Keratinocyte (primary cell): ENCODE results near the gene RNF166. TPM values are rescaled to one million over a fixed set of nuclear protein-coding genes. Genes with fewer than 3 reads are reported as not detected.

ENCODE experiments used
- DNase-seq: peaks from one replicate; pipeline ENCODE4 v3.0.0-alpha.2; 2011; ENCODE audit warnings: low read depth, missing footprints, low spot score
- FAIRE-seq: peaks from 2 replicates; lab custom pipeline; 2011; peaks lifted over from hg19 to GRCh38; lab: Jason Lieb, UNC
- H2AFZ ChIP-seq: 2 replicates; pipeline ENCODE4 v1.6.0; 2012; ENCODE audit warnings: low read length, control low read depth, inconsistent platforms; ENCODE audit not compliant: control insufficient read depth
- H3K27ac ChIP-seq: 2 replicates; pipeline ENCODE4 v1.5.1; 2011; ENCODE audit warnings: low read length; ENCODE audit not compliant: control insufficient read depth, insufficient read depth
- H3K27me3 ChIP-seq: 3 replicates; pipeline ENCODE4 v1.6.0; 2011; ENCODE audit warnings: low read length; ENCODE audit not compliant: control insufficient read depth, insufficient read depth; ENCODE audit errors: extremely low read depth
- H3K36me3 ChIP-seq, 2 experiments: 2 replicates in 1 of 2; 3 replicates in 1 of 2; pipeline ENCODE4 v1.5.1; 2011; ENCODE audit warnings: low read length in 2 of 2, mild to moderate bottlenecking in 1 of 2; ENCODE audit not compliant: control insufficient read depth in 2 of 2, insufficient read depth in 2 of 2; ENCODE audit errors: extremely low read depth in 1 of 2
- H3K4me1 ChIP-seq: 3 replicates; pipeline ENCODE4 v1.5.1; 2011; ENCODE audit warnings: low read length; ENCODE audit not compliant: control insufficient read depth, insufficient read depth; ENCODE audit errors: extremely low read depth
- H3K4me2 ChIP-seq: 3 replicates; pipeline ENCODE4 v1.6.0; 2011; ENCODE audit warnings: low read depth, low read length; ENCODE audit not compliant: control insufficient read depth, insufficient read depth; ENCODE audit errors: extremely low read depth
- H3K4me3 ChIP-seq, 3 experiments: fragments of 200-600 bp in 1 of 3; sonication (generic) in 1 of 3; 2 replicates in 2 of 3; 3 replicates in 1 of 3; pipeline ENCODE4 v1.5.1; 2011 to 2016; ENCODE audit warnings: low read length in 3 of 3, mild to moderate bottlenecking in 3 of 3, control low read depth in 2 of 3, inconsistent platforms in 1 of 3, low read depth in 1 of 3, mixed read lengths in 1 of 3, mixed run types in 1 of 3, moderate library complexity in 1 of 3; ENCODE audit not compliant: control insufficient read depth in 2 of 3, insufficient read depth in 2 of 3; ENCODE audit errors: extremely low read depth in 1 of 3
- H3K79me2 ChIP-seq: 2 replicates; pipeline ENCODE4 v1.6.0; 2012; ENCODE audit warnings: low read length; ENCODE audit not compliant: control insufficient read depth, insufficient read depth
- H3K9ac ChIP-seq: 3 replicates; pipeline ENCODE4 v1.6.0; 2011; ENCODE audit warnings: low read length; ENCODE audit not compliant: control insufficient read depth, insufficient read depth; ENCODE audit errors: extremely low read depth
- H3K9me1 ChIP-seq: 3 replicates; pipeline ENCODE4 v1.6.0; 2011; ENCODE audit warnings: low read length; ENCODE audit not compliant: control insufficient read depth, insufficient read depth; ENCODE audit errors: extremely low read depth
- H3K9me3 ChIP-seq: 2 replicates; pipeline ENCODE4 v1.5.1; 2012; ENCODE audit warnings: low read depth, low read length; ENCODE audit not compliant: control insufficient read depth
- H4K20me1 ChIP-seq: 3 replicates; pipeline ENCODE4 v1.6.0; 2011; ENCODE audit warnings: low read length; ENCODE audit not compliant: control insufficient read depth, insufficient read depth; ENCODE audit errors: extremely low read depth
- EZH2 ChIP-seq: IDR thresholded peaks from one replicate; pipeline ENCODE4 v1.6.1; 2012; ENCODE audit warnings: inconsistent platforms, mild to moderate bottlenecking, low read length, moderate library complexity
- dilution Hi-C: fragments of 300-500 bp; cut with MboI; formaldehyde crosslinking; loops from one replicate; pipeline ENCODE4 v1.7.0; 2020; ENCODE audit warnings: low sequenced_read_pairs; ENCODE audit not compliant: extremely low pct_ligation_motif_present
- polyA plus RNA-seq, 5 experiments: library from polyadenylated mRNA; depleted of rRNA in 3 of 5; stranded (reverse) in 3 of 5; stranded (forward) in 1 of 5; unstranded in 1 of 5; fragments of >200 nt; gene quantifications; 1 replicate in 1 of 5; 2 replicates in 3 of 5; 3 replicates in 1 of 5; pipeline versions ENCODE4 v1.2.1 to v1.2.3, GENCODE V29; 2011 to 2012; ENCODE audit warnings: missing spikeins in 2 of 5, low read depth in 1 of 5, low replicate concordance in 1 of 5
- TF ChIP-seq, protein P1 (sequence below), 3 experiments: IDR thresholded peaks in 1 of 3; conservative IDR thresholded peaks in 1 of 3; optimal IDR thresholded peaks in 1 of 3; 2 replicates in 2 of 3; 3 replicates in 1 of 3; pipeline versions ENCODE3 to v1.5.1; 2011; ENCODE audit warnings: low read length in 3 of 3, mild to moderate bottlenecking in 3 of 3, moderate library complexity in 2 of 3, control low read depth in 1 of 3, inconsistent platforms in 1 of 3; ENCODE audit not compliant: insufficient read depth in 2 of 3; ENCODE audit errors: extremely low read depth in 1 of 3

RNF166 gene
- polyA plus RNA-seq, 1 donor (not counting 4 experiments of a cell fraction or from before 2014, with no cell fraction given), result 3.4 TPM

DNA sequence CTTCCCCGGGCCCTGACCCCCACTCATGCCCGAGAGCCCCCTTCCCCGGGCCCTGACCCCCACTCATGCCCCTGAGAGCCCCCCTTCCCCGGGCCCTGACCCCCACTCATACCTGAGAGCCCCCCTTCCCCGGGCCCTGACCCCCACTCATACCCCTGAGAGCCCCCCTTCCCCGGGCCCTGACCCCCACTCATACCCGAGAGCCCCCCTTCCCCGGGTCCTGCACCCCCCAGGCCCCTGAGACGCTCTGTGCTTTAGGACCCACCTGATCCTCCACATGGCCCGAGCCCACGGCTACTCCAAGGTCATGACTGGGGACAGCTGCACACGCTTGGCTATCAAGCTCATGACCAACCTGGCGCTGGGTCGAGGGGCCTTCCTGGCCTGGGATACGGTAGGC lies 6.8 kb upstream of the RNF166 start:
- H3K9me1 ChIP-seq, result no peaks in the 10 kb centered on the region
- no peak overlapping the region for H2AFZ ChIP-seq
- FAIRE-seq (no peak), DNase-seq (no peak)
- TF ChIP-seq, protein P1, sequence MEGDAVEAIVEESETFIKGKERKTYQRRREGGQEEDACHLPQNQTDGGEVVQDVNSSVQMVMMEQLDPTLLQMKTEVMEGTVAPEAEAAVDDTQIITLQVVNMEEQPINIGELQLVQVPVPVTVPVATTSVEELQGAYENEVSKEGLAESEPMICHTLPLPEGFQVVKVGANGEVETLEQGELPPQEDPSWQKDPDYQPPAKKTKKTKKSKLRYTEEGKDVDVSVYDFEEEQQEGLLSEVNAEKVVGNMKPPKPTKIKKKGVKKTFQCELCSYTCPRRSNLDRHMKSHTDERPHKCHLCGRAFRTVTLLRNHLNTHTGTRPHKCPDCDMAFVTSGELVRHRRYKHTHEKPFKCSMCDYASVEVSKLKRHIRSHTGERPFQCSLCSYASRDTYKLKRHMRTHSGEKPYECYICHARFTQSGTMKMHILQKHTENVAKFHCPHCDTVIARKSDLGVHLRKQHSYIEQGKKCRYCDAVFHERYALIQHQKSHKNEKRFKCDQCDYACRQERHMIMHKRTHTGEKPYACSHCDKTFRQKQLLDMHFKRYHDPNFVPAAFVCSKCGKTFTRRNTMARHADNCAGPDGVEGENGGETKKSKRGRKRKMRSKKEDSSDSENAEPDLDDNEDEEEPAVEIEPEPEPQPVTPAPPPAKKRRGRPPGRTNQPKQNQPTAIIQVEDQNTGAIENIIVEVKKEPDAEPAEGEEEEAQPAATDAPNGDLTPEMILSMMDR (optimal IDR thresholded peaks at IDR 0.05 in 1 of 3, IDR thresholded peaks at IDR 0.05 in 1 of 3, conservative IDR thresholded peaks at IDR 0.05 in 1 of 3; ENCODE audit: extremely low read depth in 1 of 3, insufficient read depth in 2 of 3, low read length in 3 of 3), result no peak
- TF ChIP-seq EZH2, result no peak
- dilution Hi-C loops, result no loop called here
- H3K4me3 ChIP-seq, result no peak overlapping the region
- no peaks in the 10 kb centered on the region for H3K27me3 ChIP-seq
- no peak overlapping the region for H3K9ac ChIP-seq
- H3K9me3 ChIP-seq, result no peaks in the 10 kb centered on the region
- no peak overlapping the region for H3K4me2 ChIP-seq
- no peak overlapping the region for H3K27ac ChIP-seq
- peaks cover 17% of the 10 kb centered on the region for H3K79me2 ChIP-seq
- peaks cover 41 to 42% of the 10 kb centered on the region in 2 experiments for H3K36me3 ChIP-seq
- peaks cover 3% of the 10 kb centered on the region for H4K20me1 ChIP-seq
- H3K4me1 ChIP-seq, result no peaks in the 10 kb centered on the region

DNA sequence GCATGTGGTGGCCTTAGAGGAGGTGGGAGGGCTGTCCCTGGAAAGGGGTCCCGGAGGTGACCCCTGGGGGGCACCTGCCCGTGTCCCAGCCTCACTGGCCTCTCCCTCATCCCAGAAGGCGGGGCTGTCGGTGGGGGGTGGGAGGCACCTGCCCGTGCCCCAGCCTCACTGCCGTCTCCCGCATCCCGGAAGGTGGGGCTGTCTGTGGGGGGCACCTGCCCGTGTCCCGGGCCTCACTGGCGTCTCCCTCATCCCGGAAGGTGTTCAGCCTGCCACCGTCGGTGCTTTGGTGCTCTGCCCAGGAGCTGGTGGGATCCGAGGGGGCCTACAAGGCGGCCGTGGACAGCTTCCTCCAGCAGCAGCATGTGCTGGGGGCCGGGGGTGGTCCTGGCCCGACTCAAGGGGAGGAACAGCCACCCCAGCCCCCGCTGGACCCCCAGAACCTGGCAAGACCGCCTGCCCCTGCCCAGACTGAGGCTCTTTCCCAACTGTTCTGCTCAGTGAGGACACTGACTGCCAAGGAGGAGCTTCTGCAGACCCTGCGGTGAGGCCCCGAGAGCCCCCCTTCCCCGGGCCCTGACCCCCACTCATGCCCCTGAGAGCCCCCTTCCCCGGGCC lies 6.3 kb upstream of the RNF166 start:
- H3K9ac ChIP-seq, result no peak overlapping the region
- H3K4me3 ChIP-seq, result no peak overlapping the region
- peaks cover 3% of the 10 kb centered on the region for H4K20me1 ChIP-seq
- no peak overlapping the region for H2AFZ ChIP-seq
- H3K4me1 ChIP-seq, result no peaks in the 10 kb centered on the region
- H3K27me3 ChIP-seq, result no peaks in the 10 kb centered on the region
- no peak overlapping the region for H3K27ac ChIP-seq
- H3K9me3 ChIP-seq, result no peaks in the 10 kb centered on the region
- FAIRE-seq (no peak), DNase-seq (no peak)
- TF ChIP-seq EZH2, result no peak
- TF ChIP-seq, protein P1 (optimal IDR thresholded peaks at IDR 0.05 in 1 of 3, IDR thresholded peaks at IDR 0.05 in 1 of 3, conservative IDR thresholded peaks at IDR 0.05 in 1 of 3; ENCODE audit: extremely low read depth in 1 of 3, insufficient read depth in 2 of 3, low read length in 3 of 3), result no peak
- H3K36me3 ChIP-seq, result peaks cover 39 to 40% of the 10 kb centered on the region in 2 experiments
- H3K9me1 ChIP-seq, result no peaks in the 10 kb centered on the region
- no peak overlapping the region for H3K4me2 ChIP-seq
- H3K79me2 ChIP-seq, result peaks cover 17% of the 10 kb centered on the region
- dilution Hi-C loops, result no loop called here
